Measurements from ENCODE around the gene SRGAP1.
"Not testable (repeated sequence)": the region's sequence is repeated elsewhere in the genome, so short reads cannot be mapped to it uniquely, and the experiment has no call there.

Gene SRGAP1

DNA sequence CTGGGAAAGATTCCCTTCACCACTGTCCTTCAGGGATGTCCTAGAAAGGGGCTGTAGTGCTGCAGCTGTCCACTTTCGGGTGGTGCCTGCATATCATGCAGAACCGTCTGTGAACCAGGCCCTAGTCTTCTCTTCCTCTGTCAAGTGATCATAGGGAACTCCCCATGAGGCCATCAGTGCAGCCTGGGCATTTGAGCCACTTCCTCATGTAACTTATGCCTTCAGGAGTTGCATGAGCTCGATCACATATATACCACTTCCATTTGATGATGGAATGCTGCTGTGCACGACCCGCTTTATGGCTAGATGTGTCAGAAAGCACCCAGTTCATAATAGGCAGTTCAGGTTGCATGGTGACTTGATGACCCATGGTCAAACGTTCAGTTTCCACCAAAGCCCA lies 287.0 kb downstream of the SRGAP1 start:
- not testable (repeated sequence) for DNase-seq

- DNase-seq = not testable (repeated sequence)
Measured at GRCh38 chr12:64132672-64133071, 288.2 kb downstream of the SRGAP1 start.

DNA sequence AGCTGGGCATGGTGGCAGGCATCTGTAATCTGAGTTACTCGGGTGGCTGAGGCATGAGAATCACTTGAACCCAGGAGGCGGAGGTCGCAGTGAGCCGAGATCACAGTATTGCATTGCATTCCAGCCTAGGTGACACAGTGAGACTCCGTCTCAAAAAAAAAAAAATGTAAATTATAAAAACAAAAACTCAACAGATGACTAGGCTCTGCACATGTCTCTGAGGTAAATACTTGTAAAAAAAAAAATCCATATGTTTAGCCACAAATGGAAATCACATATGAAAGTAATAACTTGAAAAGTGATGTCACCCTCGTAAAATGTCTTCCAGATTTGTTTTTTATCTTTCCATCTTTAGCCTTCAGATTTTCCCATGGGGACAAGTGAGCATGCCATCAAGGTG lies 292.6 kb downstream of the SRGAP1 start:
- DNase-seq = peak; percentile 66

- DNase-seq = peak; percentile 16
Measured at GRCh38 chr12:64139021-64139420, 294.5 kb downstream of the SRGAP1 start.

DNA sequence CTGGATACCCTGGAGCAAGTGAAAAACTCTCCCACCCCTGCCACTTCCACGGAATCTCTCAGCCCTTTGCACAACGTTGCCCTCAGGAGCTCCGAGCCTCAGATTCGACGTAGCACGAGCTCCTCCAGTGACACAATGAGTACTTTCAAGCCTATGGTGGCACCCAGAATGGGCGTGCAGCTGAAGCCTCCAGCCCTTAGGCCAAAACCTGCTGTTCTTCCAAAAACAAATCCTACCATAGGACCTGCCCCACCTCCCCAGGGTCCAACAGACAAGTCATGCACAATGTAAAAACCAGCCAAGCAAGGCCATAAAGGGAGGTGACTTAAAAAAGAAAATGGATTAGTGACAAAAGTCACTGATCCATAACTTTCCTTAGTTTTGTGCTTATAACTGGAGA lies 297.9 kb downstream of the SRGAP1 start:
- no peak for DNase-seq

- no peak for DNase-seq
Measured at GRCh38 chr12:64142784-64143183, 298.3 kb downstream of the SRGAP1 start.

DNA sequence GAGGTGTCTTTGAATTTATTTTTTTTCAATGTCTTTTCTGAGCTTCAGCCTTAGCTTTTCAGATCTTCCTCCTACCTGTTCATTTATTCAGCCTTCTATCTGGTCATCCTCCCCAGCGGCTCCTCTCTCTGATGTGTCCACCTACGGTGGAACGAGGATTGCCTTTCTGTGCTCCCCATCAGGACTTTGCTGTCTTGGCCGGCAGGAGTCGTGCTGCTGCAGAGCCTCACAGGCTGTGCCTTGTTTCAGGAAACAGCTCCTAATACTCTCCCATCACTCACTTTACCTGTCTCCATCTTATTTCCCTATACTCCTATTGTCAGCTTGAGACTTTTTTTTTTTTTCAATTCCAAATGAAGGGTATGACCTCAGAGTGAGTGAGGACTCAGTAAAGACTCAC lies 300.7 kb downstream of the SRGAP1 start:
- no peak for DNase-seq

DNA sequence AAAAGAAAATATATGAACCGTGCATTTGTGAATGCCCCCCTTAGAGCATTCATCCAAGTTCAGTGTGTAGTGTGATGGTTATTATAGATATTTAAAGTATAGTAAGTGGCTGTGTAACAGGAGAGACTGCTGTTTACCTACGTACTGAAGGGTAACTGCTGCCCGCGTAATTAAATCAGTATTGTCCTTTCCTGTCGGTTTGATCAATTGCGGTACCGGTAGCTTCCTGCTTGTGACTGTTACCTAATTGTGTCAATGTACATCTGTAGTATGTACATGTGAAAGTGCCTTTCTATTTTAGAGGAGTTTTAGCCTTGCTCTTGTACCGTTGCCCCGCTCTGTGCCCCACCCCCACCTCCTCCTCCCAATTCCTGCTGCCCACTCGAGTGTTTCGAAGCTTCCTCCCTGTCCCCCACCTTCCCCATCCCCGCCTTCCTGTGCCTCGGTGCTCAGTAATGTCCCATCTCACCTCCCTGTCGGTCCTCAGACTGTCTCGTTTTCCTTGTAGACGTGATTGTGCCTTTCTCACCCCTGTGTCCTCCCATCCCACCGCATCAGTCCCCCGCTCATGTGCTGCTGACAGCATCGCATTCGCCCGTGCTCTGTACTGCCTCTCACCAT lies 302.6 kb downstream of the SRGAP1 start:
- DNase-seq = no peak

DNA sequence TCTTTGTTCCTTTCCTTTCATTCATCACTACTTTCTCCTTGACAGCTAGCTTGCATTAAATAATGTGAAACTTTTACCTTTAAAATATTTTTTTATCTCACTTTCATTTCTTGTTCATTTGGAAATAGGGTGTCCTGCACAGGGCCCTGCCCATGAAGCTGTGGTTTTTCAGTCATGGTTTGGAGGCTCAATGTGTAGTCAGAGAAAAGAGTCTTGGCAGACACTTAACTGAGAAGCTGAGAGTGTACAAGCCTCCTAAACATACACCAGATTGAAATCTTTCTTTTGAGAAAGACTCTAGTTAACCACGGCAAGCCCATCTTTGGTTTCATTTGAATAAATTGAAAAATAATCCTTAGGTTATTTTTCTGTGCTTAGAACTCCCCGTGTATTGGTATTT lies 303.4 kb downstream of the SRGAP1 start:
- no peak for DNase-seq

DNA sequence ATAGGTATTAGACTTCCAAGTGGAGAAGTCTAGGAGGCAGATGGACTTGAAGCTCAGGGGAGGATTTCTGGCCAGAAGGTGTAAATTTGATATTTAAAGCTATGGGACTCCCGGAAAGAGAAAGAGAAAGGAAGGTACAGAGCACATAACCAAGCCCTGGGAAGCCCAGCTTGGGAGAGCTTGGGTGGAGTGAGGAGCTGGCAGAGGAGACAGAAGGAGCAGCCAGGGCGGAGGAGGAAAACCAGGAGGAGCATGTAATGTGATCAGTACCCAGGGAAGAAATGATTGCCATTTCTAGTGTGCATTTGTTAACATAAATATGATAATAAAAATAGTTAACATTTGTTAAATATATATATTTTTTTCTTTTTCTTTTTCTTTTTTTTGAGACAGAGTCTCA lies 310.2 kb downstream of the SRGAP1 start:
- no peak for DNase-seq

- no peak for DNase-seq
Measured at GRCh38 chr12:64157110-64157509, 312.6 kb downstream of the SRGAP1 start.

DNA sequence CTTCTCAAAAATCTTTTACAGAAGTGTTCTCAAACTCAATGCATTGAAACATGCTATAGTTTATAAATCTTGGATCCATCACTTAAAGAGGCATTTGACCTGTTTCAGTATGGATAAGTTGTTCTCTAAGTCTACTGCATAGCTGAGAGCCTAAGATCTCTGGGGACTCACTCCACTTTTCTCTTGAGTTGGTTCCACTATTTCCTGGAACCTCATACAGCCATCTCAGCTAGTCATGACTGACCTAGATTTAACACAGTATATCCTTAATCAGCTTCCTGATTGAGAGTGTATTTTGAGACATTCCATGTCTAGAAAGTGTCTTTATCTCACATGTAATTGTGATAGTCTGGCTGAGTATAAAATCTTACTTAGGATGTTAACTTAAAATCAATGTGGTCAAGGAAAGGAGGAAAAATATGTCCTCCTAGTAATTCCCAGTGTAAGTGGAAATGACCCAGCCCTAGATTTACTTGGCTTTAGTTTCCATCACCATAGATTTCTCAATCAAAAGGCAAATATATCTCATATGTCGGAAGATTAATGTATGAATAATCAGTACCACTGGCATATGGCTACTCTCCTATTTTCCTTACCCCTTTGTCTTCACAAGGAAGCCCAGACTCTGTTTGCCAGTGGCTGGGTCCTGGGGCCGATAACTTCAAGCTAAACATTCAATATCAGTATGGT lies 315.7 kb downstream of the SRGAP1 start:
- DNase-seq = no peak

DNA sequence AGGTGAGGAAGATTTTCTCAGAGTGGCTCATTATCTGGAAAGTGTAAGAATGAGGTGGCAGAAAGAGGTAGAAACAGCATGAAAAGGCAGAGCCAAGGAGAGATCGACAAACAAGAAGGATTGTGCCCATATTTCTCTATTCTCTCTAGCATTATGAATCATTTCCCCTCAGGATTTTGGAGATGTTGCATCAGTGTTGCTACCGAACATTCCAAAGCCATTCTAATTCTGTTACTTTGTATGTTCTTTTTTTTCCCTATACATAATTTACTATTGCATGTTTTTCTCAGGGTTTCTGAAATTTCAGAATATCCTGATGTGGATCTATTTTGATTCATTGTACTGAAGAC lies 316.2 kb downstream of the SRGAP1 start:
- DNase-seq = peak; percentile 78

- peak; percentile 71 for DNase-seq
Measured at GRCh38 chr12:64166606-64167005, 322.1 kb downstream of the SRGAP1 start.

DNA sequence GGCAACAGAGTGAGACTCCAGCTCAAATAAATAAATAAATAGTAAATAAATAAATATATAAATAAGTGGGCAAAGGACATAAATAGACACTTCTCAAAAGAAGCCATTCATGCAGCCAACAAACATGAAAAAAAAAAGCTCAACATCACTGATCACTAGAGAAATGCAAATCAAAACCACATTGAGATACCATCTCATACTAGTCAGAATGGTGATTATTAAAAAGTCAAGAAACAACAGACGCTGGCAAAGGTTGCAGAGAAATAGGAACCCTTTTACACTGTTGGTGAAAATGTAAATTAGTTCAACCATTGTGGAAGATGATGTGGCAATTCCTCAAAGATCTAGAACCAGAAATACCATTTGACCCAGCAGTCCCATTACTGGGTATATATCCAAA lies 322.5 kb downstream of the SRGAP1 start:
- not testable (repeated sequence) for DNase-seq

GRCh38 chr12:64170024-64170423 lies 325.5 kb downstream of the SRGAP1 start:
- DNase-seq = no peak

GRCh38 chr12:64170730-64171129 lies 326.2 kb downstream of the SRGAP1 start:
- no peak for DNase-seq

DNA sequence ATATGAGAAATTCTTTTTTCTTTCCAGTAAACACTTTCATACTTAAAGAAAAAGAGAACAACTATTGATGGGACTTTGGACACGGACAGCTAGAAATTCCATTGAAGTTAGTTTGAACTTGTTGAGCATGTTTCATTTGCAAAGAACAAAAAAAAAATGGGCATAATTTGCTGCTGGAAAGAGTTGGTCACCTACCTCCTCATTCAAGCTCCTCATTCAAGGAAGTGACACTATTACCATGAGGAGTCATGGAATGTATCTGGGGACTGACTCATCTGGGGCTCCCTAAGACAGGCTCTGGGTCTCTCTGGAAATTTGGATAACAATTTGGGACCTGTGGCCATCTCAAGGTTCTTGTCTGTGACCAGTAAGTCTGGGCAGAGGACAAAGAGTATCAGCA lies 327.2 kb downstream of the SRGAP1 start:
- peak; percentile 78 for DNase-seq

DNA sequence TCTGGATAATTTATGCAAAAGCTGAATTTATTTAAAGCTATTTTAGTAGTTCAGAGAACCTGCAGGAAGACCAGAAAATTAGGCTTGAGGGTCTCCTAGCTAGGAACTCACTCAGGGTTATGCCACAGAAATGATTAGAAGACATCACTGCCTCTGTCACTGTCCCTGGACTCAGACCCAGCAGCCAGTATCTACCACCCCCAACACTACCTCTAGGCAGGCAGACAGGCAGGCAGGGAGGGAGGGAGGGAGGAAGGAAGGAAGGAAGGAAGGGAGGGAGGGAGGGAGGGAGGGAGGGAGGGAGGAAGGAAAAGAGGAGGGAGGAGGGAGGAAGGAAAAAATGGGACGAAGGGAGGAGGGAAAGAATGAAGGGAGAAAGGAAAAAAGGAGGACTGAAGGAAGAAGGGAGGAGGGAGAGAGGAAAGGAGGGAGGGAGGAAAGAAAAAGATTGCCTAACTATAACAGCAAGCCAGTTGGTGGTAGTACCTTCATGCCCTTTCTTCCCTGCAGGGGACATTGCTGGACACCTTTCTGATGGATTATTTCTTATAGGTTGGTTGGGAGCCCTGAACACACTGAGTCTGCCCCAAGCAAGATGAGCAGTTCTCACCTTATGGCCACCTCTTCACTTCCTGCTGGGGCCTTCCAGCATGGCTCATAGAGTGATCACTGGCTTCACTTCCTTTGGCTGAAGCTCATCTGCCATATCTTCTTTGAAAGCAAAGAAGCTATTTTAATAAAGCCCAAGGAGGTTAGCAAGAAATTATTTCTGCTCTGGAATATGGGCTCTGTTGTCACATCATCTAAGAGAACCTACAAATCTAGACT lies 327.9 kb downstream of the SRGAP1 start:
- no peak for DNase-seq

DNA sequence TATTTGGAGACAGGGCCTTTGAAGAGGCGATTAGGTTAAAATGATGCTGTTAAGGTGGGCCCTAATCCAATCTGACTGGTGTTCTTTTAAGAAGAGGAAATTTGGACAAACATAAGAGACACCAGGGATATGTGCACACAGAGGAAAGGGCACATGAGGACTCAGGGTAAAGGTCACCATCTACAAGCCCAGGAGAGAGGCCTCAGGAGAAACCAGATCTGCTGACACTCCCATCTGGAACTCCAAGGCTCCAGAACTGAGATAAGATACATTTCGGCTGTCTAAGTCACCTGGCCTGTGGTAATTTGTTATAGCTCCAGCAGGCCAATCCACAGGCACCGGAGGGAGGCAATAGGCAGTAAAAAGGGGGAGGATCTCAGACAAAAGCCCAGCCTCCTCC lies 329.0 kb downstream of the SRGAP1 start:
- no peak for DNase-seq

DNA sequence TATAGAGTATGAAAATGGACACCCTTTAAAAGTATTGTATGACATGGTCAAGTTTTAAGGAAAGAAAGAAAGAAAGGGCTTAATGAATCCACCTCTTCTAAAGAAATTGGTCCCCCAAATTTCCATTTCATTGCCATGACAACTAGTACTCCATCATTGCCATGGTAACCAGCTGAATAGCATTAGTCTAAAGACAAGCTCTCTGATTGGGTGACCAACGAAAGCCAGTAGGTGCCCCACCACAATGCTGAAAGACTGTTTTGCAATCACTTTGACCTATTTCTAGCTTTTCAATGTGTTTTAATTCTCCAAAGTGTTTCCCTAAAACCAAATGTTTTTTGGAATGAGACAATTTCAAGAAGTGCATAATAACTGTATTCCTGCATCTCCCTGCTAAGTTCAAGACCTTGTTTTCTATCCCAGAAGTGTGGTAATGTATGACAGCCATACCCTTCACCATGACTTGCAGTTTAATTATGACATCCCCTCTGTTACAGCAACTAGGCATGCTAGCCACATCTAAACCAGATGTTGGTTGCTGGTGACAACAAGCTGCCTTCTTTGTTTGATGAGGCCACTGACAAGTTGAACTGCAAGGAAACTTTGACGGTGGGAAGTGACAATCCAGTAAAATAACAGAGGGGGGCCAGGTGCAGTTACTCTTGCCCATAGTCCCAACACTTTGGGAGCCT lies 330.9 kb downstream of the SRGAP1 start:
- DNase-seq = no peak

DNA sequence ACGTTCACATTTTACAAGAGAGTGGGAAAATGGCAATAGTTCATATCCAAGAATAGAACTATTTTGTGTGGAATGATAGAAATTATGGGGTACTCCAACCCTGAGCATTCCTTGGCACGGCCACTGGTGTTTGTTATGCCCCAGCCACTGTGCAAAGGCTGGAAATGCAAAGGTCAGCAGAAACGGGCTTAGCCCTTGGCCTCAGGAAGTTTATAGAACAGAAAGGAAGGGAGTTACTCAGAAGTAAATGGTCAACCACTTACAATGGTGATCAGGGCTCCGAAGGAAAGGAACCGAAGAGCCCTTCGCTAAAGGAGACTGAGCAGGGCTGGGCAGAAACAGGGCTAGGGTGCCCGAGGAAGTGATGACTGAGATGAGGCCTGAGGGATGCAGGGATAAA lies 332.5 kb downstream of the SRGAP1 start:
- DNase-seq = no peak

GRCh38 chr12:64178122-64178521 lies 333.6 kb downstream of the SRGAP1 start:
- peak; percentile 83 for DNase-seq

DNA sequence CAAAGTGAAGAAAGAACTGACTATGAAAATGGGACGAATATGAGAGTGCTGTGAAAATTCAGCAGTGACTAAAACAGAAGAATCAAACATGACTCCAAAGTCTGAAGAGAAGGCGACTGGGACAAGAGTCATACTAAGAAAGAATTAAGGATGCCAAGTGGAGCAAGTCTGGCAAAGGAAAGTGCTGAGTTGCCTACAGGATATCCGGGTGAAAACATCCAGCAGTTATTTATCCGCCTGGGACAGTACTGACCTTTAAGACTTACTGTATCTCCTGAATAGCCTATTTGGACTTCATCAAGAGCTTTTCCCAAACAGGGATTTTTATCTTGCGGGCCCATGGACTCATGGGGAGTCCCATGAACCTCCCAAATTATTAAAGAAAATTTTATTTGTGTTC lies 336.5 kb downstream of the SRGAP1 start:
- DNase-seq = peak; percentile 79

All from EL (cell line).